GM12875 (cell line): ENCODE data around the gene CTBP1.

Experiments used
- H3K4me3 ChIP-seq: one replicate; pipeline ENCODE4 v1.5.1; 2011; ENCODE audit warnings: low read depth, low read length, control low read depth
- CTCF ChIP-seq: IDR thresholded peaks from 2 replicates; pipeline ENCODE4 v1.5.1; 2011; ENCODE audit warnings: low read depth, mild to moderate bottlenecking, control low read depth, inconsistent platforms, low read length, moderate library complexity, borderline replicate concordance; ENCODE audit not compliant: insufficient read depth

Gene CTBP1

GRCh38 chr4:1248245-1249147, at the start of gene CTBP1:
Gene CTBP1, minus strand, starts transcription at chr4:1249130. Its CDS starts 7,799 bp downstream, at chr4:1241331.
- H3K4me3 ChIP-seq = peak within 1 kb of the TSS; percentile 83
- no peak for TF ChIP-seq CTCF

GRCh38 chr4:1298461-1298860, 49.5 kb upstream of the CTBP1 start:
- no peak for TF ChIP-seq CTCF
- H3K4me3 ChIP-seq = no peak overlapping the region

GRCh38 chr4:1297456-1298325, 48.8 kb upstream of the CTBP1 start:
- H3K4me3 ChIP-seq = no peak overlapping the region
- no peak for TF ChIP-seq CTCF

- no peak overlapping the region for H3K4me3 ChIP-seq
- TF ChIP-seq CTCF = no peak
Observed at GRCh38 chr4:1297023-1297395, 48.1 kb upstream of the CTBP1 start.

- no peak for TF ChIP-seq CTCF
Observed at GRCh38 chr4:1296324-1297022, 47.5 kb upstream of the CTBP1 start.

GRCh38 chr4:1295405-1296055, 46.6 kb upstream of the CTBP1 start:
- H3K4me3 ChIP-seq = no peak overlapping the region
- TF ChIP-seq CTCF = no peak

More at GRCh38 chr4:1296324-1297022, 47.5 kb upstream of the CTBP1 start:
- no peak overlapping the region for H3K4me3 ChIP-seq
